Osteocyte (in vitro differentiated cells): ENCODE results near the gene TRIM46. TPM values are rescaled to one million over a fixed set of nuclear protein-coding genes. Genes with fewer than 3 reads are reported as not detected.
"Not testable (repeated sequence)": the region's sequence is repeated elsewhere in the genome, so short reads cannot be mapped to it uniquely, and the experiment has no call there.

ENCODE experiments used
- DNase-seq: peaks from one replicate; pipeline ENCODE4 v3.0.0; 2021; ENCODE audit warnings: mixed read lengths; ENCODE audit not compliant: unreplicated experiment; ENCODE audit errors: extremely low spot score
- H3K27ac Mint-ChIP-seq: one replicate; pipeline ENCODE4 v1.8.0; 2021; ENCODE audit warnings: mild to moderate bottlenecking, mixed read lengths; ENCODE audit not compliant: unreplicated experiment
- H3K27me3 Mint-ChIP-seq: one replicate; pipeline ENCODE4 v1.8.0; 2021; ENCODE audit warnings: mixed read lengths; ENCODE audit not compliant: unreplicated experiment
- H3K36me3 Mint-ChIP-seq: one replicate; pipeline ENCODE4 v1.8.0; 2021; ENCODE audit warnings: mixed read lengths; ENCODE audit not compliant: unreplicated experiment
- H3K4me1 Mint-ChIP-seq: one replicate; pipeline ENCODE4 v1.8.0; 2021; ENCODE audit warnings: mixed read lengths; ENCODE audit not compliant: unreplicated experiment
- H3K4me3 Mint-ChIP-seq: one replicate; pipeline ENCODE4 v1.8.0; 2021; ENCODE audit warnings: mild to moderate bottlenecking, moderate library complexity, mixed read lengths; ENCODE audit not compliant: unreplicated experiment
- H3K9me3 Mint-ChIP-seq: one replicate; pipeline ENCODE4 v1.8.0; 2021; ENCODE audit warnings: mixed read lengths; ENCODE audit not compliant: unreplicated experiment
- CTCF ChIP-seq: fragments of 200-600 bp; sonication (generic); IDR thresholded peaks from 2 replicates; pipeline ENCODE4 v1.5.0; 2021; ENCODE audit warnings: antibody characterized with exemption, mild to moderate bottlenecking, moderate library complexity
- total RNA-seq: library from RNA; stranded (reverse); gene quantifications from 2 replicates; pipeline ENCODE4 v1.2.1, GENCODE V29; 2021

TRIM46 gene
- total RNA-seq, 1 donor from 2014 or later, result 7.7 TPM

- Mint-ChIP-seq H3K27me3 (no peaks in the 10 kb centered on the region), H3K4me3 (peak within 1 kb of the TSS; percentile 83), H3K27ac (peak within 1 kb of the TSS; percentile 100), H3K9me3 (no peaks in the 10 kb centered on the region), H3K4me1 (peaks cover 28% of the 10 kb centered on the region), H3K36me3 (peaks cover 2% of the 10 kb centered on the region)
- no peak for TF ChIP-seq CTCF
- DNase-seq, result no peak
Observed at GRCh38 chr1:155207806-155208540, 34.3 kb downstream of the TRIM46 start, which contains the start of gene THBS3. THBS3 (minus strand) TSS chr1:155207897; CDS start chr1:155207876, 21 bp downstream.

GRCh38 chr1:155208541-155209311 lies 35.1 kb downstream of the TRIM46 start, which contains the start of gene MTX1:
MTX1 (plus strand) TSS chr1:155208695; CDS start chr1:155208805, 110 bp downstream.
- Mint-ChIP-seq H3K27ac (peak within 1 kb of the TSS; percentile 100), H3K4me3 (peak within 1 kb of the TSS; percentile 83), H3K4me1 (peaks cover 28% of the 10 kb centered on the region), H3K36me3 (peaks cover 2% of the 10 kb centered on the region), H3K9me3 (no peaks in the 10 kb centered on the region), H3K27me3 (no peaks in the 10 kb centered on the region)
- TF ChIP-seq CTCF, result no peak
- DNase-seq, result peak; percentile 96

- DNase-seq, result no peak
- H3K4me3 Mint-ChIP-seq, result peak overlapping the region; percentile 83
- peaks cover 2% of the 10 kb centered on the region for H3K36me3 Mint-ChIP-seq
- TF ChIP-seq CTCF, result no peak
- H3K9me3 Mint-ChIP-seq, result no peaks in the 10 kb centered on the region
- peaks cover 28% of the 10 kb centered on the region for H3K4me1 Mint-ChIP-seq
- H3K27ac Mint-ChIP-seq, result peak overlapping the region; percentile 100
- H3K27me3 Mint-ChIP-seq, result no peaks in the 10 kb centered on the region
Observed at GRCh38 chr1:155209312-155209721, 35.7 kb downstream of the TRIM46 start.

GRCh38 chr1:155210314-155211104 lies 36.9 kb downstream of the TRIM46 start:
- TF ChIP-seq CTCF, result no peak
- Mint-ChIP-seq H3K36me3 (no peaks in the 10 kb centered on the region), H3K4me3 (no peak overlapping the region), H3K9me3 (no peaks in the 10 kb centered on the region), H3K27ac (no peak overlapping the region), H3K4me1 (peaks cover 27% of the 10 kb centered on the region), H3K27me3 (no peaks in the 10 kb centered on the region)
- DNase-seq, result no peak

GRCh38 chr1:155211381-155212050 lies 37.9 kb downstream of the TRIM46 start:
- H3K36me3 Mint-ChIP-seq, H3K9me3 Mint-ChIP-seq, H3K27me3 Mint-ChIP-seq, H3K27ac Mint-ChIP-seq, DNase-seq, H3K4me3 Mint-ChIP-seq: not testable (repeated sequence)
- peaks cover 27% of the 10 kb centered on the region for H3K4me1 Mint-ChIP-seq

GRCh38 chr1:155212051-155212440 lies 38.4 kb downstream of the TRIM46 start:
- not testable (repeated sequence) for H3K27me3 Mint-ChIP-seq, DNase-seq

GRCh38 chr1:155214702-155215101 lies 41.1 kb downstream of the TRIM46 start:
- H3K27ac Mint-ChIP-seq, H3K36me3 Mint-ChIP-seq, H3K9me3 Mint-ChIP-seq, H3K27me3 Mint-ChIP-seq, H3K4me3 Mint-ChIP-seq, DNase-seq: not testable (repeated sequence)
- H3K4me1 Mint-ChIP-seq, result peaks cover 19% of the 10 kb centered on the region

More at GRCh38 chr1:155212051-155212440, 38.4 kb downstream of the TRIM46 start:
- H3K36me3 Mint-ChIP-seq, H3K9me3 Mint-ChIP-seq, H3K4me3 Mint-ChIP-seq, H3K27ac Mint-ChIP-seq: not testable (repeated sequence)
- peaks cover 22% of the 10 kb centered on the region for H3K4me1 Mint-ChIP-seq
